GOT3 (cell line): ENCODE data around the gene SYNGR2.

Source experiments
- DNase-seq: peaks from one replicate; lab custom pipeline; 2025; ENCODE audit warnings: mixed read lengths; lab: John Stamatoyannopoulos, UW

SYNGR2 gene

GRCh38 chr17:78143214-78144146, 24.9 kb upstream of the SYNGR2 start:
- no peak for DNase-seq

GRCh38 chr17:78144147-78144719, 24.1 kb upstream of the SYNGR2 start:
- no peak for DNase-seq

- no peak for DNase-seq
Measured at GRCh38 chr17:78144736-78145641, 23.4 kb upstream of the SYNGR2 start.

GRCh38 chr17:78146471-78146869, 21.9 kb upstream of the SYNGR2 start:
- DNase-seq = no peak

- DNase-seq = no peak
Measured at GRCh38 chr17:78146881-78147280, 21.5 kb upstream of the SYNGR2 start.

GRCh38 chr17:78147315-78147998, 20.9 kb upstream of the SYNGR2 start:
- no peak for DNase-seq

GRCh38 chr17:78148286-78149016, 19.9 kb upstream of the SYNGR2 start:
- DNase-seq = no peak

GRCh38 chr17:78151514-78152008, 16.8 kb upstream of the SYNGR2 start:
- DNase-seq = no peak

GRCh38 chr17:78154903-78155811, 13.2 kb upstream of the SYNGR2 start:
- DNase-seq = no peak

GRCh38 chr17:78159575-78160158, 8.7 kb upstream of the SYNGR2 start:
- no peak for DNase-seq

GRCh38 chr17:78163881-78164747, 4.3 kb upstream of the SYNGR2 start:
- no peak for DNase-seq

GRCh38 chr17:78164748-78165607, 3.4 kb upstream of the SYNGR2 start:
- no peak for DNase-seq

GRCh38 chr17:78166416-78166815, 2.0 kb upstream of the SYNGR2 start:
- DNase-seq = no peak

- no peak for DNase-seq
Measured at GRCh38 chr17:78168903-78169793, 767 bp downstream of the SYNGR2 start.

- DNase-seq = no peak
Measured at GRCh38 chr17:78170692-78171590, 2.6 kb downstream of the SYNGR2 start.
